ENCODE results near the gene NCOA1.
"Not testable (repeated sequence)": the region's sequence is repeated elsewhere in the genome, so short reads cannot be mapped to it uniquely, and the experiment has no call there.

- not testable (repeated sequence) for TF ChIP-seq POLR2A (IDR thresholded peaks at IDR 0.05; ENCODE audit: low read depth, low read length); CTCF (conservative IDR thresholded peaks at IDR 0.05; ENCODE audit: low read depth, low read length); MXI1 (IDR thresholded peaks at IDR 0.05; ENCODE audit: borderline replicate concordance, low read depth, low read length); USF2 (IDR thresholded peaks at IDR 0.05; ENCODE audit: low read depth, low read length); RAD21 (IDR thresholded peaks at IDR 0.05; ENCODE audit: low read length); ELK1 (IDR thresholded peaks at IDR 0.05; ENCODE audit: borderline replicate concordance, low read depth, low read length); SMC3 (IDR thresholded peaks at IDR 0.05; ENCODE audit: low read depth, low read length); FOS (IDR thresholded peaks at IDR 0.05; ENCODE audit: low read depth, low read length); CEBPB (IDR thresholded peaks at IDR 0.05; ENCODE audit: low read depth, low read length); MAFK (IDR thresholded peaks at IDR 0.05; ENCODE audit: low read depth, low read length)
Measured at GRCh38 chr2:24600140-24600539, 109.1 kb downstream of the NCOA1 start.

Measured in IMR-90 (cell line).